GM18907 (cell line): ENCODE measurements around the gene TEKT2.

Experiments
- ATAC-seq: cut with Tn5 transposase; IDR thresholded peaks from one replicate; pipeline ENCODE4 v1.9.1; 2021; ENCODE audit warnings: mild to moderate bottlenecking, moderate library complexity; ENCODE audit not compliant: unreplicated experiment

TEKT2 gene

GRCh38 chr1:36086529-36087232 is 2.8 kb downstream of the TEKT2 start:
- ATAC-seq, result no peak

- no peak for ATAC-seq
These were observed 3.6 kb downstream of the TEKT2 start for GRCh38 chr1:36087233-36088123.

DNA sequence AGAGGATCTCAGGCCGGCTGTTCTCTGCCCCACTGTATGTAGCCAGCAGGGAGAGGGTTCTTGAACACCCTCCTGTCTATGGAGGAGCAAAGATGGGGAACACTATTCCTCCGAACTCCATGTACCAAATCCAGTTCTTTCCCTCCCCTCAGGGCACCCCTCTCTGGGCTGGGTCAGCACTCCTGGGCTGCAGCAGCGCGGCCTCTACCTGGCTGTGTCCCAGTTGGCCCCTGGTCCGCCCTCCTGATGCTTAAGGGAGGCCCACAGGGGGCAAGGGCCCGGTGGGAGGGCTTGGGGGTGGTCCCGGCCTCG is 4.3 kb downstream of the TEKT2 start:
- ATAC-seq, result peak; percentile 10

GRCh38 chr1:36088577-36089392 is 4.9 kb downstream of the TEKT2 start, which contains the start of gene ADPRS:
TSS of gene ADPRS (plus strand) at chr1:36088892. CDS start at chr1:36088905, 13 bp downstream.
- peak; percentile 71 for ATAC-seq

DNA sequence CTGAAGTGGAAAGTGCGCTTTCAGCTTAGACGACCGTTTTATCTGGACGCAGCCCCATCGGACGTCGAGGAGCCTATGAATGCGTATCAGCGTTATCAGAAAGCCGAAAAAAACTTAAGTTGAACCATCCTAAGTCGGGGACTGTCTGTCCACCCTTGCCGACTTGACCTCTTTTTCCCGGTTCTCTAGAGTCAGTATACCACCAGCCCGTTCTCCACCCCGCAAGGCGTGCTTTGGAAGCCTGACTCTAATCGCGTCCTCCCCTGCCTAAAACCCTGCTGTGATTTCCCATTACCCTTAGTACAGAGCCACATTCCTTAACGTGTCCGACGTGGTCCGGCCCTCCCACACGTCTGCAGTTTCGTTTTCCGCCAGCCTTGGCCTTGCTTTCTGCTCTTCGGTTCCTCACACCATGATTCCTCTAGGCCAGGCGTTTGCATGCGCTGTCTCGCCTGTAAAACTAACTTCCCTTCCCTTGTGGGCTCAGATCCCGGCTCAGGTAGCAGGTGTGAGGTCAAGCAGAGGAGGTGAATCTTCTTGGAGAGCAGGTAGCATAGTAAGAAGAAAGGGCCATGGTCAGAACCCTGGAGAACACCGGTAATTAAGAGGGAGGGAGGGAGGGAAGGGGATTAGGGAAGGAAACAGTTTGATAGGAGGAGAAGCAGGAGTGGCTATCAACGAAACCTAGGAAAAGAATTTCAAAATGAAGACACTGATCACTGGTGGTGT is 5.7 kb downstream of the TEKT2 start:
- no peak for ATAC-seq

- no peak for ATAC-seq
These were observed 7.2 kb downstream of the TEKT2 start for GRCh38 chr1:36091141-36091540.

DNA sequence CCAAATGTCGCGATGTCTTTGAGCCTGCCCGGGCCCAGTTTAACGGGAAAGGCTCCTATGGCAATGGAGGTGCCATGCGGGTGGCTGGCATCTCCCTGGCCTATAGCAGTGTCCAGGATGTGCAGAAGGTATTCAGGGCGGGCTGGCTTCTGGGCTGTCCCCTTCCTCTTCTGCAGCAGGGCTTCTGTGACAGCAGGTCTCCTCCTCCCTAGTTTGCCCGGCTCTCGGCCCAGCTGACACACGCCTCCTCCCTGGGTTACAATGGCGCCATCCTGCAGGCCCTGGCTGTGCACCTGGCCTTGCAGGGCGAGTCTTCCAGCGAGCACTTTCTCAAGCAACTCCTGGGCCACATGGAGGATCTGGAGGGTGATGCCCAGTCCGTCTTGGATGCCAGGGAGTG is 7.8 kb downstream of the TEKT2 start:
- ATAC-seq, result no peak

- no peak for ATAC-seq
These were observed 8.4 kb downstream of the TEKT2 start for GRCh38 chr1:36092166-36092797.

DNA sequence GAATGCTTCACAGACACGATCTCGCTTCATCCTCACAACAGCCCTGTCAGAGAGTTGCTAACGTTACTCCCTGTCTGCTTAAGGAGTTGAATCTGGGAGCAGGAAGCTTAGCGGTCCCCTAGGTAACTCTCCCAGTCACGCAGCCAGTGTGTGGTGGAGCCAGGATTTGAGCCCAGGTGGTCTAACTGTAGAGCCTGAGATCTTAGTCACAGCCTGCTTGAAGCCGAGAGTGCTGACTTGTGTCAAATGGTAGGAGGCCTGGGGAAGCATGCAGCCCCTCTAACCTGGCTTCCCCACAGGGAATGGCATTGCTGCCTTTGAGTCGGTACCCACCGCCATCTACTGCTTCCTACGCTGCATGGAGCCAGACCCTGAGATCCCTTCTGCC is 8.9 kb downstream of the TEKT2 start:
- ATAC-seq, result no peak

DNA sequence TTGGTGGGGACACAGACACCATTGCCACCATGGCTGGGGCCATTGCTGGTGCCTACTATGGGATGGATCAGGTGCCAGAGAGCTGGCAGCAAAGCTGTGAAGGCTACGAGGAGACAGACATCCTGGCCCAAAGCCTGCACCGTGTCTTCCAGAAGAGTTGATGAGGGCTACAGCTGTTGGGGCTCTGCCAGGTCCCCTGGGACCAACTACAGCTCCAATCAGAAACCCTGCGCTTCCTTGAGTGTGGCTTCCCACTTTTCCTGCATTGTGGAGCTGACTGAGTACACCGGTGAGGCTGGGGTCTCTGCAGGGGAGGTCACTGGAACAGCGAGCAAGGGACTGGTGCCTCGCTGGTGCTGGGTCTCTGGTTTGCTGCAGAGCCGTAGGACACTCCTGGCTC is 9.3 kb downstream of the TEKT2 start:
- ATAC-seq, result no peak

DNA sequence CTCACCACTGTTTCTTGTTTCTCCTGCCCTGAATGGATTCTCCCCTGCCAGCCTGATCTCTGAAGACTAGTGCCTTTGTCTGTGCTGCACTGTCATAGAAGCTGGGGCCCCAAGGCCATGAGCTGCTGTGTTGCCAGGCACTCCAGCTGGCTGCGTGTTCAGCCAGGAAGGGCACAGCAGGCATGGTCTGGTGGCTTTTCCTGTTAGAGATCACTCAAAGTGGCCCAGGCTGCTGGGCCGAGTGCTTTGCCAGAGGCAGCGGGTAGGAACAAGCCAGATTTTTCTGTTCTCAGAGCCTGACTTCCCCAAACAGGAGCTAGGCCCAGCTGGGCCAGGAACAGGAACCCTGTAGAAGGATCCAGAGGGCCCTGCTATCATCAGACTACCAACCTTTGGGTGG is 10.0 kb downstream of the TEKT2 start:
- ATAC-seq, result no peak

- ATAC-seq, result no peak
These were observed 10.7 kb downstream of the TEKT2 start for GRCh38 chr1:36094621-36095061.

GRCh38 chr1:36095760-36096405 is 12.0 kb downstream of the TEKT2 start:
- ATAC-seq, result no peak

GRCh38 chr1:36096500-36097432 is 12.9 kb downstream of the TEKT2 start:
- ATAC-seq, result no peak

DNA sequence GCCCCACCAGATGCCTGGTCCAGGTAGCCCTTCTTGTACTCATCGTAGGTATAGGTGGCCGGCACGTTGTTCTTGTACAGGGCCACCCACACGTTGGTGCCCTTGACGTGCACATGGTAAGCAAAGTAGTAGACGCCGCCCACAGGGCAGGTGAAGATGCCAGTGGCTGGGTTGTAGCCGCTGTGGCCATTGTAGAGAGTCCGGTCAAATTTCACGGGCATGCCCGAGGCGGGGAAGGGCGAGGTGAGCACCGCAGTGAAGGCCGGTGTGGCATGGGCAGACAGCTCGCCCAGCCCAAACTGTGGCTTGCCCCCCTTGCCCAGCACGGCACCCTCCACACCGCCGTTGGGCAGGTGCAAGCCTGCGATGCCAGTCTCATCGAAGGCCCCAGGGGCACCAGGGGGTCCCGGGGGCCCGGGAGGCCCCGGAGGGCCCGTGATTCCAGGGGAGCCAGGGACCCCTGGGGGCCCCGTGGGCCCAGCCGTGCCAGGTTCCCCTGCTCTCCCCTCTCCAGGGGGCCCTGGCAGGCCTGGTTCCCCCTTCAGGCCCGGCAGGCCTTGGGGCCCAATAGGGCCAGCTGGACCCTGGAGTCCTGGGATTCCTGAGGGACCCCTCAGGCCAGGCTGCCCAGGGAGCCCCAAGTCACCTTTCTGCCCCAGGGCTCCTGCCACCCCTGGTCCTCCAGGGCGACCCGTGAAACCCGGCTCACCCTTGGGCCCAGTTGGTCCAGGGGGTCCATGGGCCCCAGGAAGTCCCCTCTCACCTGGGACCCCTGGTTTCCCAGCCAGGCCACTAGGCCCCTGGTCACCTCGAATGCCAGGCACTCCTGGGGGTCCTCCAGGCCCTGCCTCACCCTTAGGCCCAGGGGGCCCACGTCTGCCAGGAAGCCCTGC is 14.0 kb downstream of the TEKT2 start:
- ATAC-seq, result no peak

- ATAC-seq, result no peak
These were observed 14.9 kb downstream of the TEKT2 start for GRCh38 chr1:36098650-36099365.
